Trophoblast cell (in vitro differentiated cells and primary cell): ENCODE results near the gene CYB561.

Experiments used
- DNase-seq, 2 donors: peaks; one replicate each; pipeline ENCODE4 v3.0.0-alpha.2; 2016
- H2AFZ ChIP-seq: 2 replicates; pipeline ENCODE4 v1.6.1; 2013; ENCODE audit warnings: low read length, moderate library complexity, mild to moderate bottlenecking; ENCODE audit not compliant: insufficient read depth, poor library complexity
- H2AK5ac ChIP-seq: 2 replicates; pipeline ENCODE4 v1.6.1; 2013; ENCODE audit warnings: mild to moderate bottlenecking, low read length
- H2BK120ac ChIP-seq: 2 replicates; pipeline ENCODE4 v1.6.1; 2013; ENCODE audit warnings: low read length, mild to moderate bottlenecking, moderate library complexity; ENCODE audit not compliant: insufficient read depth, poor library complexity
- H2BK12ac ChIP-seq: 2 replicates; pipeline ENCODE4 v1.6.1; 2013; ENCODE audit warnings: mild to moderate bottlenecking, low read length, moderate library complexity
- H2BK5ac ChIP-seq: 2 replicates; pipeline ENCODE4 v1.6.1; 2013; ENCODE audit warnings: low read length, low read depth, moderate library complexity, mild to moderate bottlenecking; ENCODE audit not compliant: poor library complexity
- H3K14ac ChIP-seq: 2 replicates; pipeline ENCODE4 v1.6.1; 2013; ENCODE audit warnings: mild to moderate bottlenecking, low read length
- H3K18ac ChIP-seq: 2 replicates; pipeline ENCODE4 v1.6.1; 2013; ENCODE audit warnings: mild to moderate bottlenecking, low read length
- H3K23ac ChIP-seq: 2 replicates; pipeline ENCODE4 v1.6.1; 2013; ENCODE audit warnings: low read length
- H3K27ac ChIP-seq: 2 replicates; pipeline ENCODE4 v1.5.1; 2013; ENCODE audit warnings: low read depth, mild to moderate bottlenecking, inconsistent platforms, low read length, moderate library complexity
- H3K27me3 ChIP-seq: 2 replicates; pipeline ENCODE4 v1.6.1; 2013; ENCODE audit warnings: inconsistent platforms, mild to moderate bottlenecking, low read length, moderate library complexity; ENCODE audit not compliant: insufficient read depth
- H3K36me3 ChIP-seq, 2 experiments: 1 replicate in 1 of 2; 2 replicates in 1 of 2; pipeline ENCODE4 v1.6.1; 2013; ENCODE audit warnings: low read length in 2 of 2, mild to moderate bottlenecking in 2 of 2, moderate library complexity in 1 of 2; ENCODE audit not compliant: insufficient read depth in 2 of 2, control insufficient read depth in 1 of 2
- H3K4ac ChIP-seq: 2 replicates; pipeline ENCODE4 v1.6.1; 2013; ENCODE audit warnings: low read depth, mild to moderate bottlenecking, low read length, moderate library complexity
- H3K4me1 ChIP-seq, 2 experiments: 1 replicate in 1 of 2; 2 replicates in 1 of 2; pipeline ENCODE4 v1.6.1; 2013; ENCODE audit warnings: low read length in 2 of 2, mild to moderate bottlenecking in 2 of 2, moderate library complexity in 1 of 2; ENCODE audit not compliant: insufficient read depth in 2 of 2, control insufficient read depth in 1 of 2
- H3K4me2 ChIP-seq: 2 replicates; pipeline ENCODE4 v1.6.1; 2013; ENCODE audit warnings: inconsistent platforms, mild to moderate bottlenecking, low read length, moderate library complexity
- H3K4me3 ChIP-seq: 2 replicates; pipeline ENCODE4 v1.5.1; 2013; ENCODE audit warnings: mild to moderate bottlenecking, low read depth, low read length, inconsistent platforms
- H3K79me1 ChIP-seq: one replicate; pipeline ENCODE4 v1.6.1; 2013; ENCODE audit warnings: low read length
- H3K79me2 ChIP-seq: 2 replicates; pipeline ENCODE4 v1.6.1; 2013; ENCODE audit warnings: low read length, mild to moderate bottlenecking; ENCODE audit not compliant: control insufficient read depth, insufficient read depth, poor library complexity
- H3K9ac ChIP-seq: 2 replicates; pipeline ENCODE4 v1.6.1; 2013; ENCODE audit warnings: mild to moderate bottlenecking, low read length
- H3K9me3 ChIP-seq: 2 replicates; pipeline ENCODE4 v1.6.1; 2013; ENCODE audit warnings: low read depth, mild to moderate bottlenecking, control low read depth, inconsistent platforms, low read length; ENCODE audit not compliant: insufficient read depth
- H4K12ac ChIP-seq: 2 replicates; pipeline ENCODE4 v1.6.1; 2013; ENCODE audit warnings: low read depth, mild to moderate bottlenecking, low read length, moderate library complexity
- H4K8ac ChIP-seq: 2 replicates; pipeline ENCODE4 v1.6.1; 2013; ENCODE audit warnings: low read depth, mild to moderate bottlenecking, low read length, moderate library complexity
- H4K91ac ChIP-seq: one replicate; pipeline ENCODE4 v1.6.1; 2013; ENCODE audit warnings: low read depth, mild to moderate bottlenecking, low read length, moderate library complexity
- WGBS: extraction: QIAGEN DNeasy Blood & Tissue Kit; methylation state at CpG from one replicate; pipeline ENCODE4 v1.1.7; 2013; ENCODE audit warnings: missing lambda C conversion rate; ENCODE audit not compliant: insufficient read length, insufficient coverage; ENCODE audit errors: extremely low coverage; 5-methylcytosine and 5-hydroxymethylcytosine counted together

CYB561 gene

DNA sequence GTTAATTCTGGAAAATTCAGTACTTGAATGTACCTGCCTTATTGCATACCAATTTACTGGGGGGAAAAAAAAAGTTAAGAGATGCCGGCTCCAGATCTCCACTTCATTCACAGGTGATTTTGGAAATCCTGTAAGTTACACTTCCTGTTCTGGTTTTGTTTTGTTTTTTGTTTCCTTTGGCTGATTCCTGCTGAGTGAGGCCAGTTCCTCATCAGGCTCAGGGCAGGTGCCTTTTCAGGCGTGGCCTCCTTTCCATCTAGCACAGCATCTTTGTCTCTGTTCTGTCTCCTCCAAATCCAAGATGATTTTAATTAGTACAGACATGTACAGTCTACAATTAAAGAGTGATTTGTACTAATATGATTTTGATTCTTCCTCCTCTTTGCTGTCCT, 19.2 kb downstream of the CYB561 start:
- peaks cover 38 to 51% of the 10 kb centered on the region in 2 experiments for H3K36me3 ChIP-seq
- H3K23ac ChIP-seq: no peak overlapping the region
- no peak overlapping the region for H4K8ac ChIP-seq
- no peak overlapping the region for H2AK5ac ChIP-seq
- no CpG with 5 or more reads among the region's 2 CpGs for WGBS
- H3K9ac ChIP-seq: no peak overlapping the region
- no peaks in the 10 kb centered on the region for H3K79me2 ChIP-seq
- H4K91ac ChIP-seq: no peak overlapping the region
- H3K4me2 ChIP-seq: no peak overlapping the region
- H2BK12ac ChIP-seq: no peak overlapping the region
- no peak overlapping the region for H3K14ac ChIP-seq
- no peaks in the 10 kb centered on the region for H3K79me1 ChIP-seq
- H2AFZ ChIP-seq: no peak overlapping the region
- no peaks in the 10 kb centered on the region for H3K9me3 ChIP-seq
- no peak overlapping the region for H4K12ac ChIP-seq
- H2BK5ac ChIP-seq: no peak overlapping the region
- DNase-seq: no peak
- no peak overlapping the region for H2BK120ac ChIP-seq
- no peak overlapping the region for H3K18ac ChIP-seq
- no peak overlapping the region for H3K4ac ChIP-seq
- H3K27ac ChIP-seq: no peak overlapping the region
- no peak overlapping the region for H3K4me3 ChIP-seq
- no peaks in the 10 kb centered on the region for H3K27me3 ChIP-seq
- H3K4me1 ChIP-seq: peaks cover 13 to 20% of the 10 kb centered on the region in 2 experiments

GRCh38 chr17:63426041-63426916, 19.8 kb downstream of the CYB561 start:
- H3K4me2 ChIP-seq: no peak overlapping the region
- no CpG with 5 or more reads among the region's 22 CpGs for WGBS
- no peak overlapping the region for H3K23ac ChIP-seq
- no peak overlapping the region for H2AFZ ChIP-seq
- DNase-seq: no peak
- H3K27ac ChIP-seq: no peak overlapping the region
- H3K9ac ChIP-seq: no peak overlapping the region
- H4K91ac ChIP-seq: no peak overlapping the region
- no peaks in the 10 kb centered on the region for H3K27me3 ChIP-seq
- H4K12ac ChIP-seq: no peak overlapping the region
- no peaks in the 10 kb centered on the region for H3K79me1 ChIP-seq
- H3K14ac ChIP-seq: no peak overlapping the region
- peak overlapping the region; percentile 2 for H3K18ac ChIP-seq
- no peak overlapping the region for H2BK5ac ChIP-seq
- H2AK5ac ChIP-seq: no peak overlapping the region
- no peak overlapping the region for H2BK12ac ChIP-seq
- peaks cover 9 to 15% of the 10 kb centered on the region in 2 experiments for H3K4me1 ChIP-seq
- no peak overlapping the region for H3K4me3 ChIP-seq
- H3K9me3 ChIP-seq: no peaks in the 10 kb centered on the region
- no peak overlapping the region for H2BK120ac ChIP-seq
- H3K79me2 ChIP-seq: no peaks in the 10 kb centered on the region
- no peak overlapping the region for H3K4ac ChIP-seq
- H3K36me3 ChIP-seq: peaks cover 44 to 58% of the 10 kb centered on the region in 2 experiments
- no peak overlapping the region for H4K8ac ChIP-seq

GRCh38 chr17:63425483-63425882, 20.6 kb downstream of the CYB561 start:
- H3K27me3 ChIP-seq: no peaks in the 10 kb centered on the region
- H3K36me3 ChIP-seq: peaks cover 52 to 66% of the 10 kb centered on the region in 2 experiments
- H3K4ac ChIP-seq: no peak overlapping the region
- no peak overlapping the region for H2BK12ac ChIP-seq
- peak; percentile 81 to 92 for DNase-seq
- no peak overlapping the region for H3K4me2 ChIP-seq
- no peak overlapping the region for H2BK120ac ChIP-seq
- peaks cover 6 to 14% of the 10 kb centered on the region in 2 experiments for H3K4me1 ChIP-seq
- no peaks in the 10 kb centered on the region for H3K79me1 ChIP-seq
- no peak overlapping the region for H3K27ac ChIP-seq
- H3K23ac ChIP-seq: no peak overlapping the region
- H4K91ac ChIP-seq: no peak overlapping the region
- no peak overlapping the region for H2AFZ ChIP-seq
- H2BK5ac ChIP-seq: no peak overlapping the region
- no peak overlapping the region for H4K12ac ChIP-seq
- H3K18ac ChIP-seq: no peak overlapping the region
- WGBS: no CpG with 5 or more reads among the region's 7 CpGs
- H3K9ac ChIP-seq: no peak overlapping the region
- H3K79me2 ChIP-seq: no peaks in the 10 kb centered on the region
- H2AK5ac ChIP-seq: no peak overlapping the region
- no peaks in the 10 kb centered on the region for H3K9me3 ChIP-seq
- H3K4me3 ChIP-seq: no peak overlapping the region
- H3K14ac ChIP-seq: no peak overlapping the region
- H4K8ac ChIP-seq: no peak overlapping the region

GRCh38 chr17:63423963-63424362, 22.1 kb downstream of the CYB561 start:
- peaks cover 56 to 69% of the 10 kb centered on the region in 2 experiments for H3K36me3 ChIP-seq
- H3K79me1 ChIP-seq: no peaks in the 10 kb centered on the region
- no peak overlapping the region for H3K18ac ChIP-seq
- H3K4me3 ChIP-seq: no peak overlapping the region
- H3K4me2 ChIP-seq: no peak overlapping the region
- no peak overlapping the region for H3K14ac ChIP-seq
- H2BK12ac ChIP-seq: no peak overlapping the region
- peaks cover 6 to 9% of the 10 kb centered on the region in 2 experiments for H3K4me1 ChIP-seq
- H3K9me3 ChIP-seq: no peaks in the 10 kb centered on the region
- H2AFZ ChIP-seq: no peak overlapping the region
- H3K4ac ChIP-seq: no peak overlapping the region
- no peak overlapping the region for H4K91ac ChIP-seq
- H3K79me2 ChIP-seq: no peaks in the 10 kb centered on the region
- no peak overlapping the region for H4K12ac ChIP-seq
- H3K9ac ChIP-seq: peak overlapping the region; percentile 28
- no peak overlapping the region for H4K8ac ChIP-seq
- no peak overlapping the region for H2BK5ac ChIP-seq
- H2BK120ac ChIP-seq: no peak overlapping the region
- no peaks in the 10 kb centered on the region for H3K27me3 ChIP-seq
- H3K23ac ChIP-seq: no peak overlapping the region
- H2AK5ac ChIP-seq: no peak overlapping the region
- DNase-seq: no peak
- no peak overlapping the region for H3K27ac ChIP-seq
- no CpG with 5 or more reads among the region's 7 CpGs for WGBS
